ENCODE results near the gene NUDT14.

The NUDT14 gene

DNA sequence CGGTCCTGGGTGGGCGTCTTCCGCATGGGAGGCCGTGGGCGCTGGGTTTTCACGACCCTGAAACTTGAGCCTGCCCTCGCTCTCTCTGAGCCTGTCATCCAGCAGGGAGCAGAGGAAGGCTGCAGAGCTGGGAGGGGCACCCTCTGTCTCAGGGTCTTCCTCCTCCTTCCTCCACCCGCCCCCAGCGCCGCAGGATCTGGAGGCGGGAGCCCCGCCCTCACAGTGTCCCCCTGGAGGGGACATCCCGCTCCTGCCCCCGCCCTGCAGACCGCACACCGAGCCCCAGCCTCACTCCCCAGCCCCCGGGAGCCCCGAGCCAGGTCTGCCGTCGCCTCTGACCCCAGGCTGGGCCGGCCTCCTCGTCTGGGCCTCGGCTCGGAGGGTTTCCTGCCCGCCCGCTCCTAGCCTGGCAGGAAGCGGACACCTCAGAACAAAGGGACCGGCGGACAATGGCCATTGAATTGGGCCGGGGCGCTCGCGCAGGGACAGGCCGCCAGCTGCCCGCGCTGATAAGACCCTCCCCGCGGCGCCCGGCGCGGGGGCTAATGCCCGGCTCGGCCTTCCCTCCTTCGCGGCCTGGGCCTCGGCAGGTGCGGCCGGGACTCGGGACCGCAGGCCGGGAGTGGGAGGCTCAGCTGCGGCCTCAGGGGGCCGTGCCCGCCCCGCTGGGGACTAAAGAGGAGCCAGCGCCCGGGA lies 15.3 kb upstream of the NUDT14 start:
- DNase-seq = no peak

GRCh38 chr14:105195522-105196264 lies 14.6 kb upstream of the NUDT14 start:
- DNase-seq = no peak

- DNase-seq = no peak
Observed at GRCh38 chr14:105195051-105195450, 13.9 kb upstream of the NUDT14 start.

DNA sequence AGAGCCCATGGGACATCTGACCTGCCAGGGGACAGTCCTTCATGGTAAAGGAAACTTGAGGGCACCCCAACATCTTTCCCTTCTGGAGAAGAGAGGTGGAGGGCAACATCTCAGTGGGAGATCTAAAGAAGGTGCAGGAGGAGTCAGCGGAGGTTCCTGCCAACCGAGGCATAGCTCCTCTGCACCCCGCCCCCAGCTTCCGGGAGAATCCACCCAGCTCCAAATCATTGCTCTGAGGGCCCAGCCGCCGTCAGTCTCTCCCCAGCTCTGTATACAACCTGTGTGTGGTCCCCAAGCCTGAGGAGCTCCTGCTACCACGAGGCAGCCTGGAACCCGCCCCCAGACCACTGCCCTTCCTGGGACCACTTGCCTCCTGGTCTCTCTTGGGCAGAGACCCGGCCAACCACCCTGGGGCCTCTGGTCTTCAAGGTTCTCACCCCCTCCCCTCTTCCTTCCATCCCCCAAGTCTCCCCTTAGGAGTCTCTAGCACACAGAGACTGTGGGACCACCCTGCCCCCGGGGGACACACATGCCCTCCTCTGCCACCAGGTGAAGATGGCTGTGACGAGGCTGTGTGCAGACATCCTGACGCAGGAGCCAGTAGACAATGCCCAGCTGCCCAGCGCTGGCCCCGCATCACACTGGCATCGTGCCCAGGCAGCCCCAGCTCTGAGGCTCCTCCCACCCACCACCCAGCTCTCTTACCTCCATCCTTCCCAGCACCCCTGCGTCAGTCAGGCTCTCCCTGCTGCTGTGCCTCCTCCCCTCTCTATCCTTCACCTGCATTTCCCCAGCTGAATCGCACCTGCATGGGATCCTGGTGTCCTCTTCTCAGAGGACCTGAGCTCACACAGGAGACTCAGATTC lies 13.0 kb upstream of the NUDT14 start:
- peak; percentile 80 to 88 for DNase-seq

- no peak for DNase-seq
Observed at GRCh38 chr14:105192866-105193731, 12.0 kb upstream of the NUDT14 start.

- peak; percentile 25 to 39 for DNase-seq
Observed at GRCh38 chr14:105187935-105188524, 6.9 kb upstream of the NUDT14 start.

DNA sequence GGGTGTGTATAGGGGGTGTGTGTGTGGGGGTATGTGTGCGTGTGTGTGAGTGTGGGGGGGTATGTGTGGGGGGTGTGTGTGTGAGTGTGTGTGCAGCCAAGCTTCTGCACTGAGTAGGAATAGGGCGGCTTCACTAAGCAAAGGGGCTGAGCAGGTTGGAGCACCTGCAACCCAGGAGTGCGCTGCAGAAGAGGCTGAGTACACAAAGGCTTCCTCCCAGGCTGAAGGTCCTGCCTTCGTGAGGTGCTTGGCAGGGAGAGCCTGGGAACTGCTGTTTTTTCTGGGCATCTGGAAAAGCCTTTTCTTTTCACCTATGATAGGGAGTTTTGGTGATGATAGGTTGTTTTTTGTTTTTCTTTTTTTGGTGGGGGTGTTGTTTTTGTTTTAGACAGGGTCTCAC lies 6.0 kb upstream of the NUDT14 start:
- peak in 1 of 2 experiments; percentile 39 for DNase-seq

GRCh38 chr14:105185973-105186372 lies 4.9 kb upstream of the NUDT14 start:
- no peak for DNase-seq

DNA sequence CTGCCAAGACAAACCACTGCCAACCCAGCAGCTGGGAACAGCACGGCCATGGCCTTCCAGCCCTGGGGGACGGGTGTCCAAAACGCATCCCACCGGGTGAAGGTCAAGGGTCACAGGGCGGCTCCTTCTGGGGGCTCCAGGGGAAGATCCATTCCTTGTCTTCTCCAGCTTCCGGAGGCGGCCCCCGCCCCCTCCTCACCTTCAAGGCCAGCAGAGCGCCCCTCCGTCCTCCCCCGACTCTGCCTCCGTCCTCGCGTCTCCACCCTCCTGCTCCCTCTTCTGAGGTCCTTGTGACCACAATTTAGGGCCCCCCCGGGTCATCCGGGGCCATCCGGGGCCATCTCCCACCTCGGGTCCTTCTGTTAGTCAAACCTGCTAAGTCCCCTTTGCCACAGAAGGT lies 3.9 kb upstream of the NUDT14 start:
- no peak for DNase-seq

DNA sequence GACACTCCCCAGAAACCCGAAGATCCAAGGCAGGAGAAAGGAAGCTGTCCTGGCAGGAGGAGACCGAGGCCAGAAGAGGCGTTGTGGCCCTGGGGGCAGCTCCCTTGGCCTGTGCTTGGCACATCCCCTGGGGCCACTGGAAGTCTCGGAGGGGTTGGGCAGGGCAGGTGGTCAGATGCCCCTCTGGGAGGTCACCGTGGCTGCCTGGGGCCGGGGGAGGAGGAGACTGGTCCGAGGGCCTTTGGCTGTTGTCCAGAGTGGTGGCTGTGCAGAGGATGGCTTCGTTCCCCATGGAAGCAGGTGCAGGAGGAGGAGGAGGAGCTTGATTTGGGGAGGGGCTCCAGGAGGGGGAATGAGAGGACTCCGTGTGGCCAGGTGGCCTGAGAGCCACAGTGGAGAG lies 3.3 kb upstream of the NUDT14 start:
- DNase-seq = peak in 1 of 2 experiments; percentile 58

DNA sequence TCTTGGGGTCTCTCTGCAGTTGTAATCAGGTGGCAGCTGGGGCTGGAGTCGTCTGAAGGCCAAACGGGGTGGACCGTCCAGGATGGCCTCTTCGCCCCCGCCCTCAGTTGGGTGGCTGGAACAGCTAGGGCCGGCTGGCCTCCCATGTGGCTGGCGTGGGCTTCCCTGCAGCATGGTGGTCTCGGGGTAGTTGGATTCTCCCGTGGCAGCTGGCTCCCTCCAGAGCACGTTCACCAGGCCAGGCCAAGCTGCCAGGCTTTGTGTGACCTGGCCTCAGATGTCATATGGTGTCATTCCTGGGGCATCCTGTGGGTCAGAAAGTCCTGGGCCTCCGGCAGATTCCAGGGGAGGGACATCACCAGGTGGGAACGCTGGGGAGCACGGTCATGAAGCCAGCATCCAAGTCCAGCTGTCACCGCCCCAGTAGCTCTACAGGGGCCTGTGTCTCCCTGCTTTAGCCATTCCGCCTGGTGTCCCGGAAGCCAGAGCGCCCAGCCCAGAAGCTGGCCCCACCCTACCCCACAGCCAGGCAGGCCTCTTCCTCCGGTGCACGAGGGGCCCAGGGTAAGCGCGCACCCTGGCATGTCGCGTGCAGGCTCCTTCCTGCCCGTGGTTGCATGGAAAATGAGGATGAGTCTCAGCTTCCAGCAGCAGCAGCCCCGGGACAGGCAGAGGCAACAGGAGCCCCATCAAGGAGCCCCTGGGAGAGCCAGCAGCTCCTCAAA lies 1.3 kb upstream of the NUDT14 start:
- DNase-seq = no peak

DNA sequence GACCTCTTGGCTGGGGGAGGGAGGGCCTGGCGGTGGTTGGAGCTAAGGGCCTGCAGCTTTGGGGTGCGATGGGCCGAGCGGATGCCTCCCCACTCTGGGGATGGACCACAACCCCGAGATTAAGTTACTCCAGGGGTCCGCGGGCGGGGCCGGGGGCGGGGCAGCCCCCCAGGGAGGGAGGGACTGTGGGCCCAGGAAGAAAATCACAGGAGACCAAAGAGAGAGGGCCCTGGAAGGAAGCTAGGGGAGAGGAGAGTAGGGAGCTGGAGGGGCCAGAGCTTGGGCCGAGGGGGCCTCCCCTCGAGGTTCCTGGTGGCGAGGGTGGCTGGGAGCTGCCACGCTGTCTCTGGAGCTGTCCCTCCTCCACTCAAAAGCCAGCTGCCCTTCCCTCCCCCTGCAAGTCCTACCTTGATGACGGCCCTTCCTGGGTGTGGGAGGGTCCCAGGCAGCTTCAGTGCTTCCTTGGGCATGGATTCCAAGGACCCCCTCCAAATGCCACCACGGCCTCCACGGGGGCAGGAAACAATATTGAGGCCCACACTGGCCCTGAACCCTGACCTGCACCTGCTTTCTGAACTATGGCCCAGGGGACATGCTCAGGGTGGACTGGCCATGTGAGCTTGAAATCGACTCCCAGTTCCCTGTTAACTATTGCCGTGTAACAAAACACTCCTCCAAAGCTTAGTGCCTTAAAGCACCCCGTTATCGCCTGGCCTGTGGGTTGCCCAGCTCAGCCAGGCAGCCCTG lies 610 bp upstream of the NUDT14 start:
- DNase-seq = no peak

- no peak for DNase-seq
Observed at GRCh38 chr14:105179191-105179590, 1.9 kb downstream of the NUDT14 start.

- DNase-seq = no peak
Observed at GRCh38 chr14:105178868-105179140, 2.3 kb downstream of the NUDT14 start.

DNA sequence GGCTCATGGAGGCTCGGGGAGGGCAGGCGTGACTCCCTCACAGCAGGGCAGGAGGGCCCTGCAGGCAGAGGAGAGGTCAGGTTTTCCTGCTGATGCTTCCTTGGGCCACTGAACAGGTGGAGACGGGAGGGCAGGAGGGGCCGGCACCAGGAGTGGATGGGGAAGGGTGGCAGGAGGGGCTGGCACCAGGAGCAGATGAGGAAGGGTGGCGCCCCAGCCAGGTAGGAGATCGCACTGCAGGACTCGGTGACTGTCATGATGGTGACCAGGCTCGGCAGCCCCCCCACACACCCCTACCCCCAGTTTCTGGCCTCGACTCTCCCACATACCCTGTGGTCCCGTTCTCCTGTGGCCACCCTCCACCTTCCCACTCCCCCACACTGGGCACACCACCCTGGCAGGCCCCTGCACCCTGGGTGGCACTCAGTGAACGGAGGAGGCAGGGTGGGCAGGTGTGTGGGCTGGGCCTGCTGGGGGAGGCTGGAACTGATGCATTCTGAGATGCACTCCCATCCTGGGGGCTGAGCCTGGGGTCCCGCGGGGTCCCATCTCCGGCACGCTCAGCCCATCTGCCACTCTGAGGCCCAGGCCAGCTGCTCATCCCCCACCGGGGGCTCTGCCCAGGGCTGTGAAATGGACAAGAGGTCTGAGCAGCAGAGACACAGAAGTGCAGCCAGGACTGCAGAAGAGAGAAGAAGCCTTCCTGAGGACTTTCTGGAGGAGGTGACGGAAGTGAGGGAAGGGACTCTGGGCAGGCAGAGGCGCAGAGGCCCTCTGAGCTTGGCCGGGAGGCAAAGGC lies 2.8 kb downstream of the NUDT14 start:
- peak; percentile 38 to 54 for DNase-seq

GRCh38 chr14:105177082-105177481 lies 4.0 kb downstream of the NUDT14 start:
- DNase-seq = no peak

- DNase-seq = peak in 1 of 2 experiments; percentile 52
Observed at GRCh38 chr14:105176513-105176912, 4.6 kb downstream of the NUDT14 start.

DNA sequence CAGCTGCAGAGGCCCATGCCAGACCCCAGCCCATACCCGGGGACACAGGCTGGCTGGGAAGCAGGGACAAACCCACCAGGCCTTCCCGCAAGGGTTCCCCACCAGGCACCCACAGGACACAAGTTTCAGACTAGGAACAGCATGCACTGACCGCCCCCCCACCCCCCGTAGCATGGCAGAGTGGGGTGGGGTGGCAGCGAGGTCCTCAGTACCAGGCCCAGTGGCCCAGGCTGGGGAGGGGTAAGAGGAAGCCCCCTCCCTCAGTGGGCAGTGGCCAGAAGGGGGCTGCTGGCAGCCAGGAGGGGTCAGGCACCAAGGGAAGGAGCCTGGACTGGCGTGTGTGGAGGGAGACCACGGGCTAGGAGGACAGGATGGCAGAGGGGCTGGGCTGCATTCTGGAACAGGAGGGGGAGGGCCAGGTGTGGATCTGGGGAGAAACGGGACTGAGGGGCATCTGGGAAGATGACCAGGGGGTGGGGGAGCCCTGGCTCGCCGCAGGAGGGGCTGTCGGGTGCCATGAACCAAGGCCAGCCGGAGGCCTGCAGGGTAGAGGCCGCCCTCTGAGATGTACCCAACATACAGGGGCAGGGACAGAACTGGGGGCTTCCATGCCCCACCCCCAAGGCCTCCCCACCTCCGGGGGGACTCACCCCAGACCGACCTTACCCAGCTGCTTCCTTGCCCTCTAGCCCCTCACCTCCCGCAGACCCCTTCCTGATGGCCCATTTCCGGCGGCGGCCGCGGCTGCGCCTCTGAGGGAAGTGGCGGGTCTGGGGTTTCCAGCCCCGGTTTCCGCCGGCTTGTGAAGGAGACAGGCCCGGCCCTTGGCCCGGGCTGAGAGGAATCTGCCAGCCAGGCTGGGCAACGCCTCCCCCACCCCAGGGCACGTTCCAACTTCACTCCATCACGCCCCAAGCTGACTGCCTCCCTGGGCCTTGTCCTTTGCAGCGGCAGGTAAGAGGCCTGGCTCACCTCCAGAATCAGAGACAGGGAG lies 6.9 kb downstream of the NUDT14 start:
- no peak for DNase-seq

DNA sequence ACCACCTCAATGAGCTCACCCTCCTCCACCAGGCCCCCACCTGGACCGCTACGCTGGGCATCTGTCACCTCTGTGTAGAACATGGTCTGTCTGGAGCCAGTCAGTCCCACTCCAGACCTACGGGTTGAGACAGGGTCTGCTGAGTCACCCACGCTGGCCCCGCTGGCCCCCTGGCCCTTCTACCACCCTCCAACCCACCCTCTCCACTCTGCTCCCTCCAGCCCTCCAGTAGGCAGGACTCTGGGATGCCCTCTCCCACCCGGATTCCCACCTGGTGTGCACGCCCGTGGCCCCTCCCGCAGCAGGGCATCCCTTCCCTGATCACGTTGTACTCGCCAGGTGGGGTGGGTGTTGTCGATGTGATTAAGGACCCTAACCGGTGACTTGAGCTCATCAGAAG lies 8.0 kb downstream of the NUDT14 start:
- DNase-seq = no peak

Measured in NCI-H2081 (cell line).